ENCODE results near the gene TTC22.
A peak's percentile ranks its signal among the peaks of the same experiment; 100 is the strongest.

TTC22 gene

DNA sequence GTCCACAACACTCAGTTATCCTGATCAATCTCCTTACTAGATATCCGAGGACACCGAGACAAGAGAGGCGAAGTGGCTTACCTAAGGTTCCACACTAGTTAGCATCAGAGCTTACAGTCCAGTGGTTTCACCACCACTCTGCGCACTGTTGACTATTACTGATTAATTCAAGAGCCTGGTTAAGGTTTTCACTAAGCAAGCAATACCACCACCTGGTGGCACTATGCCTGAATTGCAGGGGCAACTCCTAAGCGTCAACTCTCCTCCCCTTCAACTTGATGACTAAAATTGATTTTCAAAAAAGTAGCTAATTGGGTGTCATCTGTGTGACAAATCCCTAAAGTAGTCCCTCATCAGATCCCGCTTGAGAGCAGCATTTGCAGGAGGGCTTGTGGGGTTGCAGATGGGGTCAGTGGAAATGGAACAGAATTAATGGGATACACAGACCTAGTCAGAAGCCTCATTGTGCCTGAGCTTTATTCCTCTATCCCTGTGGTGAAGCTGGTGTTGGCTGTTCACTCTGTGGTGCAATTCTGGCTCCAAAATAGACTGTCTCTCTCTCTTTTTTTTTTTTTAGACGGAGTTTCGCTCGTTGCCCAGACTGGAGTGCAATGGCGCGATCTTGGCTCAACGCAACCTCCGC is 9.1 kb downstream of the TTC22 start:
- in situ Hi-C loops (cut with MboI; ENCODE audit: low sequenced_read_pairs, unreplicated experiment), result loop anchor here (10.0 kb wide), 1 partner anchor 117 kb away; no protein-coding TSS in a partner anchor
- TF ChIP-seq, protein P1, sequence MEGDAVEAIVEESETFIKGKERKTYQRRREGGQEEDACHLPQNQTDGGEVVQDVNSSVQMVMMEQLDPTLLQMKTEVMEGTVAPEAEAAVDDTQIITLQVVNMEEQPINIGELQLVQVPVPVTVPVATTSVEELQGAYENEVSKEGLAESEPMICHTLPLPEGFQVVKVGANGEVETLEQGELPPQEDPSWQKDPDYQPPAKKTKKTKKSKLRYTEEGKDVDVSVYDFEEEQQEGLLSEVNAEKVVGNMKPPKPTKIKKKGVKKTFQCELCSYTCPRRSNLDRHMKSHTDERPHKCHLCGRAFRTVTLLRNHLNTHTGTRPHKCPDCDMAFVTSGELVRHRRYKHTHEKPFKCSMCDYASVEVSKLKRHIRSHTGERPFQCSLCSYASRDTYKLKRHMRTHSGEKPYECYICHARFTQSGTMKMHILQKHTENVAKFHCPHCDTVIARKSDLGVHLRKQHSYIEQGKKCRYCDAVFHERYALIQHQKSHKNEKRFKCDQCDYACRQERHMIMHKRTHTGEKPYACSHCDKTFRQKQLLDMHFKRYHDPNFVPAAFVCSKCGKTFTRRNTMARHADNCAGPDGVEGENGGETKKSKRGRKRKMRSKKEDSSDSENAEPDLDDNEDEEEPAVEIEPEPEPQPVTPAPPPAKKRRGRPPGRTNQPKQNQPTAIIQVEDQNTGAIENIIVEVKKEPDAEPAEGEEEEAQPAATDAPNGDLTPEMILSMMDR (IDR thresholded peaks at IDR 0.05; ENCODE audit: borderline replicate concordance, control extremely low read depth, extremely low read depth, insufficient read depth, missing control alignments), result peak; percentile 8
- no peak for DNase-seq (ENCODE audit: low spot score)

DNA sequence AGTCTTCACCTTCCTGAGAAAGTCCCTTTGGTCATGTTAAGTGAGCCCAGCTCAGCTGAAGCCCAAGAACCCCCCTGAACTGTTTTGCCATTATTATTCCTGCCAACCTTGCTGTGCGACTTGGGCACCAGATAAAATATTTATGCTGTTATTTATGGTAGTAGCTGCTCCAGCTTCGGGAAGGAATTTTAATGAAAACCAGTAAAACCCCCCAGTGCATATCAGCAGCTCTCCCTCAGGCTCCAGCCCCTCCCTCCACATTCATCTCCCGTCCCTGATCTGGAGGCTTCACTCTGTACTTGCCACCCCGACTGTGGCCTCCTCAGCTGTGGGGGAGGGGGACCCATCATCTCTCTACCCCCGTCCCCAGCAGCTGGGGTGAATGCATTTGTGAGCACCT is 12.7 kb downstream of the TTC22 start:
- DNase-seq (ENCODE audit: low spot score), result no peak
- TF ChIP-seq, protein P1 (IDR thresholded peaks at IDR 0.05; ENCODE audit: borderline replicate concordance, control extremely low read depth, extremely low read depth, insufficient read depth, missing control alignments), result no peak
- in situ Hi-C loops (cut with MboI; ENCODE audit: low sequenced_read_pairs, unreplicated experiment), result no loop called here

DNA sequence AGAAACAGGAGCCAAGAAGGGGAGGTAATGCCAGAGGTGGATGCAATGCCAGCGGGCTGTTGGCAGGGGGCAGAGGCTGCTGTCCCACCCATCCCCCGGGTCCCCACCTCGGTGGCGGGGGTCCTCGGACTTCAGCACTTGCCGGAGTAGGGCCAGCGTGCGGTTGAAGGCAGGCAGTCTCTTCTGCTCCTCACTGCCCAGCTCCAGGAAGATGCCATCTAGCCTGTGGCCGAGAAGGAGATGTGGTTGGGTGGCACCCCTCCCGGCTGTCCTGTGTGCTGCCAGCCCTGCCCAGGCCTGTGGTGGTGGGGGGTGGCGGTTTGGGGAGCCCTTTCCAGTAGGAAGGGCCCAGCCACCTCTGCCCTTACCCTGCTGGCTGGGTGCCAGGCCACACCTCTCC is 13.5 kb downstream of the TTC22 start:
- TF ChIP-seq, protein P1 (IDR thresholded peaks at IDR 0.05; ENCODE audit: borderline replicate concordance, control extremely low read depth, extremely low read depth, insufficient read depth, missing control alignments), result no peak
- in situ Hi-C loops (cut with MboI; ENCODE audit: low sequenced_read_pairs, unreplicated experiment), result no loop called here
- no peak for DNase-seq (ENCODE audit: low spot score)

DNA sequence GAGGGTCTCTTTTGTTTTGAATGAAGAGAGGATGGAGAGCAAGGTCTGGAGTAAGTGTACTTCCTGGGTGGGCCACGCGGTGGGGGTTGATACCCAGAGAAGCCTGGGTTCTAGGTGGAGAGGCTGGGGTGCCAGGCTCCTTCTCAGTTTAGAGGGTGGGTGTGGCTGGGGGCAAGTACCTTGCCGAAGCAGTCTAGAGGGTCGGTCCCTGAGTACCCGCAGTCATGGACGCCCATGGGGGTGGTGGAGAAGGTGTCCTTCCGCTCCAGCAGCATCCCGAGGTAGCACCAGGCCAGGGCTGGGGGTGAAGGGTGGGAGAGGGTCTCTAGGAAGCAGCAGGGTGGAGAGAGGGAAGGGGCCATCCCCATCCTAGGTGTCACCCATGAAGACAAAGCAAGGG is 14.3 kb downstream of the TTC22 start:
- no peak for DNase-seq (ENCODE audit: low spot score)
- in situ Hi-C loops (cut with MboI; ENCODE audit: low sequenced_read_pairs, unreplicated experiment), result no loop called here
- TF ChIP-seq, protein P1 (IDR thresholded peaks at IDR 0.05; ENCODE audit: borderline replicate concordance, control extremely low read depth, extremely low read depth, insufficient read depth, missing control alignments), result no peak

DNA sequence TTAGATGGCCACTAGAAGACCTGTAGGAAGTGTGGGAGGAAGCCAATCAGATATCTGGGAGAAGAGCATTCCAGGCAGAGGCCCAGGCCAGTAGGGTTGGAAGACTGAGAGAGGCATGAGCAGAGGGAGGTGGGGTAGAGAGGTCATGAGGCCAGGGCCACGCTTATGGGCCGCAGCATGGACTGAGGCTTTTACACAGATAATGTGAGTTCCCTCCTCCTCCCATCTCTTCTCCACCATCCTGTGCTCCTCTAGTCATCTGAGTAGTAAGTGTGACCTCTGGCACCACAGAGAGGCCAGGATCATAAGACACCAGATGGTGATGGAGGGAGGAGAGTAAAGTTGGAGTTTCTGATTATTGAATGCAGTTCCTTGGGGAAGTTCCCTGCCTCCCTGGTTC is 17.1 kb downstream of the TTC22 start:
- in situ Hi-C loops (cut with MboI; ENCODE audit: low sequenced_read_pairs, unreplicated experiment), result no loop called here
- DNase-seq (ENCODE audit: low spot score), result no peak
- TF ChIP-seq, protein P1 (IDR thresholded peaks at IDR 0.05; ENCODE audit: borderline replicate concordance, control extremely low read depth, extremely low read depth, insufficient read depth, missing control alignments), result no peak

DNA sequence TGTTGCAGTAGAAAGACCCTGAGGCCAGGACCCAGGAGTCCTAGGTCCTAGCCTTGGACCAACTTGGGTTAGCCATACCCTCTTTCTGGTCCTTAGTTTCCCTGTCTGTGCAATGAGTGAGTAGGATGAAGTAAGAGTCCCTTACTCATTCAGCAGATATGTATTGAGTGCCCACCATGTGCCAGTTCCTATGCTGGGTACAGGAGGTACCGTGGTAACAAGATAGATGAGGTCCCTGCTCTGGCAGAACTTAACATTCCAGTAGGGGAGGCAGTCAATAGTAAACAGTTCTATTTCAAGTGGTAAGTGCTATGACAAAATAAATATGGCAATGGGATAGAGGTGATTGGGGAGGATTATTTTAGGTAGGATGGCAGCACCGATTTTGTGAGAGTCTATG is 18.5 kb downstream of the TTC22 start:
- in situ Hi-C loops (cut with MboI; ENCODE audit: low sequenced_read_pairs, unreplicated experiment), result no loop called here
- TF ChIP-seq, protein P1 (IDR thresholded peaks at IDR 0.05; ENCODE audit: borderline replicate concordance, control extremely low read depth, extremely low read depth, insufficient read depth, missing control alignments), result no peak
- DNase-seq (ENCODE audit: low spot score), result no peak
